ENCODE measurements around the gene MGA.

MGA gene

DNA sequence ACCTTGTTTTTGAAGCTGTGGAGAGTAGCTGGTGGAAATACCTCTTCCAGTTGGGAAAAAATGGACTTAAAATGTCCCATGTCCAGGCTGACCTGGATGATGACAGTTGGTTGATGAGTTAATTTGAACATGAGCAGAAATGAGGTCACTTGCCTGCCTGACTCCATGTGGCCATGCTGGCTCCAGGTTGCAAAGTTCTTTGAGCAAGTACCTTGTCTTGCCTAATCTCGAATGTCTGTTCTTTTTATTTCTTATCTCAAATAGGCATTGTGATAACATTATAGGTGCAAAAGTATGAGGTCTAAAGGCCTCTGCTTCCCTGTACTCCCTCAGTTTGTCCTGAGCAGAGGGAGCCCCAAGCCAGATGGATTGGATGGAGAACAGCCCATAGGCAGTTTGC is 123.1 kb downstream of the MGA start:
- DNase-seq (ENCODE audit: low spot score), result no peak

- DNase-seq (ENCODE audit: low spot score), result no peak
Measured at GRCh38 chr15:41788262-41788661, 128.1 kb downstream of the MGA start.

GRCh38 chr15:41789236-41789635 is 129.0 kb downstream of the MGA start:
- no peak for DNase-seq (ENCODE audit: low spot score)

DNA sequence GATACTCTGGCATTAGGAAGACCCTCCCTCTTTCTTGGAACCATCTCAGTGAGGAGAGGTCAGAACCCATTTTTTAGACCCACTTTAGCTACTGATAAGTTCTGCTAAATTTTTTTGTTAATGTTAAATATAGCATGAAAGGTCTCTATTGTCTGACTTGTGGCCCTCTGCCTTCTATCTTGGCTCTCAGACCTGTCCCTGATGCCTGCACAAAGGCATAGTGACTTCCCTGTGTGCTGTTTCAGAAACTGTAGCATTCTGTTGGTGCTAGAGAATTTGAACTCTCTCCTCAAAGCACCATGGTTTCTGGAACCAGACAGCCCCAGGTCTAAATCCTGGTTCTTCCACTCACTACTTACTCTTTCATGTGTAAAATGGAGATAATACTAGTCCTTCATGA is 129.5 kb downstream of the MGA start:
- DNase-seq (ENCODE audit: low spot score), result no peak

GRCh38 chr15:41790169-41790568 is 130.0 kb downstream of the MGA start:
- no peak for DNase-seq (ENCODE audit: low spot score)

GRCh38 chr15:41790756-41791546 is 130.7 kb downstream of the MGA start:
- no peak for DNase-seq (ENCODE audit: low spot score)

GRCh38 chr15:41791547-41791937 is 131.3 kb downstream of the MGA start:
- DNase-seq (ENCODE audit: low spot score), result no peak

DNA sequence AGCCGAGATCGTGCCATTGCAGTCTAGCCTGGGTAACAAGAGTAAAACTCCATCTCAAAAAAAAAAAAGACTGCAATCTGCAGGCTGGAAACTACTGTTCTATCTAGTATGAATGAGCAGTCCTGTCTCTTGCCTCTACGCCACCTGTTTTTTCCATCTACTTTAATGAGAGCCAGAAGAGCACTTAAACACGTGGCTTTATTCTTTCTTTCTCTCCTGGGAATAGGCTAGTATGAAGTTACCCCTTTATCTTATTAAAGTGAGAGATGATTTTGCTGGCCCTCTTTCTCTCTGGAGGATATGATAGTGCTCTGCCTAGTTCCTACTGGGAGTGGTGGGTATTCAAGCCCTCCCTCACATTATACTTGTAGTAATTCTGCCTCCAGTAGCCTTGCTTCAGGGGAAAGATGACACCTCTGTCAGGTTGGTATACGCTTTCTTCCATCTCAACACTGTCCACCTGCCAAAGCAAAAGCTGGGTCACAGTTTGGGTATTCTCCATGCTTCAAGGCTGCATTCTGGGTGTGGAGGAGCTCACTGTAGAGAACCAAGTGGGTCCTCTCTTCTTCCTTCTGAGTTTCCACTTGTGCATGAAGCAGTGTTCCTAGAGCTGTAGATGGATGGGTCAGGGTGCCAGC is 131.9 kb downstream of the MGA start:
- no peak for DNase-seq (ENCODE audit: low spot score)

- no peak for DNase-seq (ENCODE audit: low spot score)
Measured at GRCh38 chr15:41794081-41794480, 133.9 kb downstream of the MGA start.

GRCh38 chr15:41795996-41796856 is 136.0 kb downstream of the MGA start:
- DNase-seq (ENCODE audit: low spot score), result no peak

GRCh38 chr15:41797201-41797944 is 137.2 kb downstream of the MGA start:
- no peak for DNase-seq (ENCODE audit: low spot score)

GRCh38 chr15:41798607-41799487 is 138.6 kb downstream of the MGA start:
- DNase-seq (ENCODE audit: low spot score), result no peak

DNA sequence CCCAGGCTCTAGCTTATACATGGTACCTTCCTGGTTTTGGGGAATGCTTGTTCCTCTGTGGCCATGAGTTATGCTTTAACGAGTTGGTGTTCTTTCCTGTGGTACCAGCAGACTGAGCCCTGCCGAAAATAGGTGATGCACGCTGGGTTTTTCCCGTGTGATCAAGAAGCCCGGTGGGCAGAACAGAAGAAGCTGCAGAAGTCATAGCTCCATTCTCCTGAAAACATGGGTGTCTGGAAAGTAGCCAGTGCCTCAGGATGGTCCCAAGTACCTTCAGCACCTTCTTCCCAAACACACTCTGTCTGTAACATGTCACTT is 139.2 kb downstream of the MGA start:
- no peak for DNase-seq (ENCODE audit: low spot score)

DNA sequence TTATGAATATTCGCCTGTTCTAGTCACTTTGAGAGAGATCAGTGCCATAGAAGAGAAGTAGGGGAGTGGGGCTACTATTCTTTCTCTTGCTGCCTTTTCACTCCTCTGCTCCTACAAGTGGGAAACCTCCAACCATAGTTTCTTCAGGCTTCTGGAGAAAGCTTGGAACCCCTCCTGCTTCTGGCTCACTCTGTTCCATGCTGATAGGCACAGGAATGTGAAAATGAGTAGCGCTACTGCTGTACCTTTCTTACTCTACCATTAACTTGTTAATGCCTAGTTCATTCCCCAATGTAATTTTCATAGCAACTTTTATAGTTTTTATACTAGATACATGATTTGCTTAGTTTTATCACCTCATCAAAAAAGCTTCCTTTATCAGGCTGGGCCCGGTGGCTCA is 141.0 kb downstream of the MGA start:
- DNase-seq (ENCODE audit: low spot score), result no peak

GRCh38 chr15:41801850-41802455 is 141.7 kb downstream of the MGA start:
- DNase-seq (ENCODE audit: low spot score), result no peak

DNA sequence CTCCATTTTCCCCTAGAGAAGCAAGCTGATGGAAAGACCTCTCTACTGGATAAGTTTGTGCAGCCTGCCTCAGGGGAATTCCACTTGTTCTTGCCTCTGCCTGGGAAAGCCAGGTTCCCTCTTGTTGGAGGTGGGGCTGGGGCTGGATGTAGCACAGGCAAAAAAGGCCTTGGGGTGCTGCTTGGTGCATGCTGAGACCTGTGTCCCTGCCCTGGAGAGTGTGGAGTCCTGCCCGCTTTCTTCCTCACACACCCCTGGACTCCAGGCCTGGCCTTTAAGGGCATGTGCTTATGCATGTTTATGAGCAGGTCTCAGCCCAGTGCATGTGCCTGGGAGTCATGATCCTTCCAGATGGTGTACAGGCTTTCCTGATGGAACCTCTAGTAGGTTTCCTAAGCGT is 144.2 kb downstream of the MGA start:
- DNase-seq (ENCODE audit: low spot score), result no peak

GRCh38 chr15:41804916-41805666 is 144.9 kb downstream of the MGA start:
- DNase-seq (ENCODE audit: low spot score), result no peak

DNA sequence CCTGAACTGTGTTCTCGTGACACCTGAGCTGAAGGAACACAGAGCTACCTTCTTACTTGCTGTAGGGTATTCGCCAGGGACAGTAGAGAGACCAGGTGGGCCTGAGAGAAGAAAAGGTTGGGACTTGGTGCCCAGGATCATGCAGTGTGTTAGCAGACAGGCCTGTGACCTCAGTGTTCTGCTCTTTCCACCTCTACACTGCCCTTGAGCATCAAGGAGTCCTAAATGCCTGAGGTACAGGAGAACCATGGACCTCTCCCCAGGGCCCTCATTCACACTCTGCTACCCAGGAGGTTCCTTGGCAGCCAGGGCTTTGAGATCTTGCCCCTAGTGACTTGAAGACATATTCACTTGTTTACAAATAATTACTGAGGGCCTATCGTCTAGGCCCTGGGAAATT is 145.5 kb downstream of the MGA start:
- no peak for DNase-seq (ENCODE audit: low spot score)

DNA sequence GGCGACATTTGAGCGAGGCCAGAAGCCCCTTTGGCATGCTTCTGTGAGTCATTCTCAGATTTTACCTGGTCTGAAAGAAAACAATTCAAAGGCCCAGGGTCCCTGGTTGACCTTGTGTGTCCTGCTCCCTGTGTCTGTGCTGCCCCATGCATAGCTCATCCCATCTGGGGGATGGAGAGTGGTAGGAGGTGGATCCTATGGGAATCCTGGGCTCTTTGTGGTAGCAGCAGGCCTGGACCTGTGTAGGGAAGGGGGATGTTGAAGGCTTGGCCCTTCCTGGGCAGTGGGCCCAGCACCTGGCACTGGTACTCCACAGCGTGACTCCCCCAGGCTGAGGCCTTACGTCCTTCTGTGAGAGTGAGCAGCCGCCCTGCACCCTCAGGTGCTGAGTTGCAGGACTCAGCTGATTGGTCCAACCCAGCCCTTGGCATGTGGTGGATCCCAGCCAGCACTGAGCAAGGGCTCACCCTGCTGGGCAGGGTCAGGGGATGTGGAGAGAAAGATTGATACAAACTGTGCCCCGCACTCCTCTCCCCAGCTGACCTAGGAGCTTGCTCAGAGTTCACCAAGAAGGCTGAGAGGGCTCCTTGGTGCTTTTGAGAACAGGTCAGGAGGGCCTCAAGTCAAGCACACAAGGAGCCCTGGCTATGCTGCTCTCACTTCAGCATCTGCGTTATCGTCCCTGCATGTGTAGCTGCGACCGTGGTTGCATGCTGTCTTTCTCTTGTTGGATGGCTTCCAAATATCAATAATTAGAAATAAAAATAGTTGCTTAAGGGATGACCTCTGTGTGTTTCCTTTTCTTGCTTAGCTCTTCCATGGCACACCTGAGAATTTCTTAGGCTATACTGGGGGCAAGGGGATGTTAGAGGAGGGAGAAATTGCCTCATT is 146.3 kb downstream of the MGA start:
- no peak for DNase-seq (ENCODE audit: low spot score)
